ENCODE results near the gene C10orf95.

C10orf95 gene

GRCh38 chr10:102400076-102400475, 51.3 kb downstream of the C10orf95 start:
- DNase-seq = no peak
